ENCODE results near the gene CSNK2A2.

The CSNK2A2 gene

GRCh38 chr16:58234831-58235595 lies 37.1 kb upstream of the CSNK2A2 start:
- no peak overlapping the region for H3K4me3 ChIP-seq (ENCODE audit: low read depth, low read length)
- TF ChIP-seq POLR2A (IDR thresholded peaks at IDR 0.05; ENCODE audit: extremely low read depth, insufficient read length) (no peak), CTCF (IDR thresholded peaks at IDR 0.05; ENCODE audit: low read depth, low read length) (no peak), MYC (IDR thresholded peaks at IDR 0.05; ENCODE audit: low read depth, low read length) (no peak)
- TF ChIP-seq, protein P1, sequence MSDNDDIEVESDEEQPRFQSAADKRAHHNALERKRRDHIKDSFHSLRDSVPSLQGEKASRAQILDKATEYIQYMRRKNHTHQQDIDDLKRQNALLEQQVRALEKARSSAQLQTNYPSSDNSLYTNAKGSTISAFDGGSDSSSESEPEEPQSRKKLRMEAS (IDR thresholded peaks at IDR 0.05; ENCODE audit: low read depth, low read length) = no peak
- no peak for DNase-seq (ENCODE audit: low read depth)

- no peak overlapping the region for H3K4me3 ChIP-seq (ENCODE audit: low read depth, low read length)
- no peak for DNase-seq (ENCODE audit: low read depth)
- TF ChIP-seq POLR2A (IDR thresholded peaks at IDR 0.05; ENCODE audit: extremely low read depth, insufficient read length) (no peak), CTCF (IDR thresholded peaks at IDR 0.05; ENCODE audit: low read depth, low read length) (no peak), MYC (IDR thresholded peaks at IDR 0.05; ENCODE audit: low read depth, low read length) (no peak)
- TF ChIP-seq, protein P1 (IDR thresholded peaks at IDR 0.05; ENCODE audit: low read depth, low read length) = no peak
Observed at GRCh38 chr16:58230259-58230658, 32.4 kb upstream of the CSNK2A2 start.

DNA sequence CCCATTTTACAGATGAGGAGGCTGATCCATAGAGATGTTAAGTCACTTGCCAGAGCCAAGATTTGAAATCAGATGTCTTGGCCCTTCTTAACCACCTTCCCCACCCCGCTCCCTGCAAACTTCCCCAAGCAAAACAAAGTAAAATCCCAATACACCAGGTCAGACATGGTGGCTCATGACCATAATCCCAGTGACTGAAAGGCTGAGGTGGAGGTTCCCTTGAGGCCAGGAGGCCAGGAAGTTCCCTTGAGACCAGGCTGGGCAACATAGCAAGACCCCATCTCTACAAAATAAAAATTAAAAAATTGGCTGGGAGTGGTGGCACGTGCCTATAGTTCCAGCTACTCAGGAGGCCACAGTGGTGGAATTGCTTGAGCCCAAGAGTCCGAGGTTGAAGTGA lies 28.9 kb upstream of the CSNK2A2 start:
- no peak overlapping the region for H3K4me3 ChIP-seq (ENCODE audit: low read depth, low read length)
- TF ChIP-seq POLR2A (IDR thresholded peaks at IDR 0.05; ENCODE audit: extremely low read depth, insufficient read length) (no peak), CTCF (IDR thresholded peaks at IDR 0.05; ENCODE audit: low read depth, low read length) (no peak), MYC (IDR thresholded peaks at IDR 0.05; ENCODE audit: low read depth, low read length) (no peak)
- TF ChIP-seq, protein P1 (IDR thresholded peaks at IDR 0.05; ENCODE audit: low read depth, low read length) = no peak
- no peak for DNase-seq (ENCODE audit: low read depth)

- DNase-seq (ENCODE audit: low read depth) = no peak
- TF ChIP-seq, protein P1 (IDR thresholded peaks at IDR 0.05; ENCODE audit: low read depth, low read length) = no peak
- TF ChIP-seq MYC (IDR thresholded peaks at IDR 0.05; ENCODE audit: low read depth, low read length) = no peak
- no peak for TF ChIP-seq POLR2A (IDR thresholded peaks at IDR 0.05; ENCODE audit: extremely low read depth, insufficient read length)
- TF ChIP-seq CTCF (IDR thresholded peaks at IDR 0.05; ENCODE audit: low read depth, low read length) = no peak
- H3K4me3 ChIP-seq (ENCODE audit: low read depth, low read length) = no peak overlapping the region
Observed at GRCh38 chr16:58225965-58226602, 28.2 kb upstream of the CSNK2A2 start.

GRCh38 chr16:58222532-58223316 lies 24.8 kb upstream of the CSNK2A2 start:
- H3K4me3 ChIP-seq (ENCODE audit: low read depth, low read length) = no peak overlapping the region
- no peak for DNase-seq (ENCODE audit: low read depth)
- TF ChIP-seq MYC (IDR thresholded peaks at IDR 0.05; ENCODE audit: low read depth, low read length) (no peak), POLR2A (IDR thresholded peaks at IDR 0.05; ENCODE audit: extremely low read depth, insufficient read length) (no peak), CTCF (IDR thresholded peaks at IDR 0.05; ENCODE audit: low read depth, low read length) (no peak)
- TF ChIP-seq, protein P1 (IDR thresholded peaks at IDR 0.05; ENCODE audit: low read depth, low read length) = no peak

Measured in NB4 (cell line).